ENCODE measurements around the gene VPS13D. TPM values are rescaled to one million over a fixed set of nuclear protein-coding genes. Genes with fewer than 3 reads are reported as not detected.

The VPS13D gene
- total and polyA plus RNA-seq, 2 experiments from 2014 or later: 10.7 to 34.9 TPM

GRCh38 chr1:12491656-12492055 is 261.8 kb downstream of the VPS13D start:
- Histone ChIP-seq H3K27me3 (ENCODE audit: insufficient read depth) (no peaks in the 10 kb centered on the region), H3K27ac (ENCODE audit: low read depth) (no peak overlapping the region), H3F3A (replicated peaks; ENCODE audit: low read depth) (no peaks in the 10 kb centered on the region), H2AFZ (no peak overlapping the region), H4K20me1 (replicated peaks; ENCODE audit: insufficient read depth) (no peaks in the 10 kb centered on the region), H3K4me2 (no peak overlapping the region), H3K4me1 (ENCODE audit: insufficient read depth) (no peaks in the 10 kb centered on the region), H3K79me2 (replicated peaks; ENCODE audit: insufficient read depth) (no peaks in the 10 kb centered on the region), H3K9me2 (ENCODE audit: insufficient read depth) (no peaks in the 10 kb centered on the region), H3K36me3 (ENCODE audit: insufficient read depth) (peaks cover 5% of the 10 kb centered on the region; the same call in 1 of the 2 replicates), H3K4me3 (no peak overlapping the region)
- DNase-seq (ENCODE audit: low spot score) (no peak), ATAC-seq (no peak)
- no peak overlapping the region for H3K4me3 Mint-ChIP-seq
- no peaks in the 10 kb centered on the region for H3K4me1 Mint-ChIP-seq
- H3K27me3 Mint-ChIP-seq (ENCODE audit: insufficient read depth, low read depth, poor library complexity): peaks cover 14% of the 10 kb centered on the region
- TF ChIP-seq CREB1 (CRISPR knock-in tag; IDR thresholded peaks at IDR 0.05; ENCODE audit: low read depth) (no peak), ZNF331 (CRISPR knock-in tag; IDR thresholded peaks at IDR 0.05; ENCODE audit: low read depth) (no peak), EZH2 (IDR thresholded peaks at IDR 0.05; ENCODE audit: low read depth, unreplicated experiment) (no peak), REST (IDR thresholded peaks at IDR 0.05; ENCODE audit: unreplicated experiment) (no peak), ETS1 (IDR thresholded peaks at IDR 0.05) (no peak)
- H3K9me3 Mint-ChIP-seq: peaks cover 34% of the 10 kb centered on the region
- peaks cover 39% of the 10 kb centered on the region for H3K36me3 Mint-ChIP-seq (ENCODE audit: low read depth)
- no peak overlapping the region for H3K27ac Mint-ChIP-seq

- H3K27me3 ChIP-seq (ENCODE audit: insufficient read depth): no peaks in the 10 kb centered on the region
- no peaks in the 10 kb centered on the region; the same call in 1 of the 2 replicates for H4K20me1 ChIP-seq (replicated peaks; ENCODE audit: insufficient read depth)
- H3K4me1 ChIP-seq (ENCODE audit: insufficient read depth): no peaks in the 10 kb centered on the region
- H3K79me2 ChIP-seq (replicated peaks; ENCODE audit: insufficient read depth): no peaks in the 10 kb centered on the region
- no peak overlapping the region for H3K27ac Mint-ChIP-seq
- H3K4me2 ChIP-seq: no peak overlapping the region
- H3K9me3 Mint-ChIP-seq: peaks cover 11% of the 10 kb centered on the region
- no peak overlapping the region for H2AFZ ChIP-seq
- no peaks in the 10 kb centered on the region for H3K36me3 ChIP-seq (ENCODE audit: insufficient read depth)
- DNase-seq (ENCODE audit: low spot score): no peak
- H3K4me3 ChIP-seq: no peak overlapping the region
- no peak for ATAC-seq
- H3K27ac ChIP-seq (ENCODE audit: low read depth): no peak overlapping the region
- peaks cover 19% of the 10 kb centered on the region for H3K36me3 Mint-ChIP-seq (ENCODE audit: low read depth)
- no peak overlapping the region for H3K4me3 Mint-ChIP-seq
- peaks cover 4% of the 10 kb centered on the region for H3K27me3 Mint-ChIP-seq (ENCODE audit: insufficient read depth, low read depth, poor library complexity)
- no peaks in the 10 kb centered on the region for H3K4me1 Mint-ChIP-seq
- H3K9me2 ChIP-seq (ENCODE audit: insufficient read depth): no peaks in the 10 kb centered on the region
- H3F3A ChIP-seq (replicated peaks; ENCODE audit: low read depth): no peaks in the 10 kb centered on the region
- TF ChIP-seq ZNF114 (CRISPR knock-in tag; IDR thresholded peaks at IDR 0.05) (no peak), EZH2phosphoT487 (IDR thresholded peaks at IDR 0.05; ENCODE audit: unreplicated experiment) (no peak), CREB1 (CRISPR knock-in tag; IDR thresholded peaks at IDR 0.05; ENCODE audit: low read depth) (no peak), ZNF462 (CRISPR knock-in tag; IDR thresholded peaks at IDR 0.05) (no peak), POLR2AphosphoS5 (IDR thresholded peaks at IDR 0.05; ENCODE audit: low read depth) (no peak), EZH2 (IDR thresholded peaks at IDR 0.05; ENCODE audit: low read depth, unreplicated experiment) (no peak), ZNF331 (CRISPR knock-in tag; IDR thresholded peaks at IDR 0.05; ENCODE audit: low read depth) (no peak), JUNB (IDR thresholded peaks at IDR 0.05; ENCODE audit: unreplicated experiment) (no peak)
Observed at GRCh38 chr1:12495725-12496124, 265.9 kb downstream of the VPS13D start.

Data from GM23338 (cell line).